NCI-H2171 treated with DMSO at 0.1 percent for 48 hours (cell line): ENCODE measurements around the gene NAA38.

ENCODE experiments used
- DNase-seq: peaks from one replicate; lab custom pipeline; 2025; lab: John Stamatoyannopoulos, UW

Gene NAA38

DNA sequence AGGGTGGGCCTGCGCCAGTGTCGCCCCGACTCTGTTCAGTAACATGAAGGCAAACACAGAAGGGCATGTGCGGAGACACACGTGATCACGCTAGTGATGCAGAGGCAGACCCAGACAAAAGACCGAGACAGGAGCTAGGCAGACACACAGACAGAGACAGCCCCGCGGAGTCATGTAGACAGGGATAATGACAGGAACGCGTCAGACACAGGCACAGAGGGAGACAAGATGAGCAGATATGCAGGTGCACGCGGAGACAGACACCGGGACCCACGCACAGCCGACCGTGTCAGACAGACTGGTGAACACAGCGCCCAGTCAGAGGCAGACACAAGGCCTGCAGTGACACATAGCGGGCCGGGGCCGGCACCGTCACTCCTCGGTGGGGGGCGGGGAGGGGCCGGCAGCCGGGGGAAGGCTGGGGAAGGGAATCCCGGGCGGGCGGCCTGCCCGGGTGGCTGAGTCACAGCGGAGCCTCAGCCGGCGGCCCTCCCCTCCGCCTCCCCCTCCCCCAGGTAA, 15.9 kb downstream of the NAA38 start:
- peak; percentile 80 for DNase-seq

DNA sequence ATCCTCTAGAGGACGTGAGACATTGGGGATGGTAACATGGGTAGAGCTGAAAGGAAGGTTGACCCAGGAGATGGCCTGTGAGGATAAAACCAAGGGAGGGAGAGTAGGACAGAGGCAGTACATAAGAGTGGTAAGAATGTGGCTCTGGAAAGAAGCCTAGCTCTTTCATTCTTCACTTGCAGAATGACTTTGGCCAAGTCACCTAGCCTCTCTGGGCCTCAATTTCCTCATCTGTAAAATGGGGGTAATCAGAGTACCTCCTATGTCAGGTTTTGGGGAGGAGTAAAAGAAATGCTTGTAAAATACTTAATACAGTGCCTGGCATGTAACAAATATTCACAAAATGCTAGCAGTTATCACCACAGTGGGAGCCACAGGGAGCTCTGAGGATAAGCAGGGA, 16.5 kb downstream of the NAA38 start:
- no peak for DNase-seq

DNA sequence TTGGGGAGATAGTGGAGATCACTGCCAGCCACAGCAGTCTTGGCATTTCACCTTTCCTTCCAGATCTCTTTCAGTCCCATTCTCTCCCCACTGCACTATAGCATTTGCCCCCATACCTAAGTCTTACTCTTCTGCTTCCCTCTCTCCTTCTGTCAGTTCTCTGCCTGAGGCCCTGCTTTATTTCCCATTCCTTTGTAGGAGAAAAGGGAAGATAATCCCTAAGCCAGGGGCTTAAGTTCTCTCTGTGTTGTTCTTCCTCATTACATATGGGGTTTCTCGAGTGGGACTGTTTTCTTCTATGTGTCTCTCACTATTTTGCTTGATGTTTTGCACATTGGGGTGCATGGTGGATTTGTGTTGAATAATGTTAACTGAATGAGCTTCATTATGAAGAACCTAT, 16.9 kb downstream of the NAA38 start:
- DNase-seq, result no peak

DNA sequence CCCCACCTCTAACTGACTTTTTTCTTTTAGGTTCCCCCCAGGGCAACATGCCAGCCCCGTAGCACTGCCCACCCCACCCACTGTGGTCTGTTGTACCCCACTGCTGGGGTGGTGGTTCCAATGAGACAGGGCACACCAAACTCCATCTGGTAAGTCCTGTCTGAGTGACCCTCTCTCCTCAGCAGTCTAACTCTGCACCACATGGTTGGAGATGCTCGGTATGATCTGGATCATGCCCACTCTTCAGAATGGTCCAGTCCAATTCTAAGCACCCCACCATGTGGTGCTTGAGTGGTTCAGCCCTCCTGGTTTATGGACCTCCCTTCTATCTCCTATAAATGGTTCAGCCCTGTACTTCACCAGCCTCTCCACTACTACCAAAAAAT, 17.5 kb downstream of the NAA38 start:
- no peak for DNase-seq

DNA sequence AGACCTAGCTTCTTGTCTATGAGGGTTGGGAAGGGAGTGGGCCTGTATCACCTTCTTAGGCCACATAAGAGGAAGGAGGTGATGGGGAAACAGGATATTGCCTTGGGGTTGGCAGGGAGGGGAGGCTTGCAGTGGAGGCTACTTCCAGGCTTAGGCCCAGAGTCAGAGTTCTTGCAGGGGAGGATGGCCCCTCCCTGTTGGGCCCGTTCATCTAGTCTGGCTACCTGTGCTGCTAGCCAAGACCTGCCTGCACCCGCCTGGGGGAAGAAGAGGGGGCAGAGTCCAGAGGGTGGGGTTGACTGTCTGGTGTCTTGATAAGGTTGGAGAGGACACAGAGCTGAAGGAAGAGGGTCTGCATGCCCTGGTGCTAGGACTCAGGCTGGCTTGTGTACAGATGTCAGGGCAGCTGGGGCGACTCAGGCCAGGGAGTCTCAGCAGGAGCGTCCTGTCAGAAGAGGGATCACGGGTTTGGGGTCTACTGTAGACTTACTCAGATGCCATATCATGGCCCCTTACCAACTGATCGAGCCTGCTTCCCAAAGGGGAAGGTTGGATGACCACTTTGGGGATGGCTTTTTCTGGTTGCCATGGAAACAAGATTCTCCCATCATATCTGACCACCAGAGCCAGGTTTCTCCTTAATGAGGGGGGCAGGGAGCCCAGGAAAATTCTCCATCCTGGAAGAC, 18.0 kb downstream of the NAA38 start:
- DNase-seq, result no peak

DNA sequence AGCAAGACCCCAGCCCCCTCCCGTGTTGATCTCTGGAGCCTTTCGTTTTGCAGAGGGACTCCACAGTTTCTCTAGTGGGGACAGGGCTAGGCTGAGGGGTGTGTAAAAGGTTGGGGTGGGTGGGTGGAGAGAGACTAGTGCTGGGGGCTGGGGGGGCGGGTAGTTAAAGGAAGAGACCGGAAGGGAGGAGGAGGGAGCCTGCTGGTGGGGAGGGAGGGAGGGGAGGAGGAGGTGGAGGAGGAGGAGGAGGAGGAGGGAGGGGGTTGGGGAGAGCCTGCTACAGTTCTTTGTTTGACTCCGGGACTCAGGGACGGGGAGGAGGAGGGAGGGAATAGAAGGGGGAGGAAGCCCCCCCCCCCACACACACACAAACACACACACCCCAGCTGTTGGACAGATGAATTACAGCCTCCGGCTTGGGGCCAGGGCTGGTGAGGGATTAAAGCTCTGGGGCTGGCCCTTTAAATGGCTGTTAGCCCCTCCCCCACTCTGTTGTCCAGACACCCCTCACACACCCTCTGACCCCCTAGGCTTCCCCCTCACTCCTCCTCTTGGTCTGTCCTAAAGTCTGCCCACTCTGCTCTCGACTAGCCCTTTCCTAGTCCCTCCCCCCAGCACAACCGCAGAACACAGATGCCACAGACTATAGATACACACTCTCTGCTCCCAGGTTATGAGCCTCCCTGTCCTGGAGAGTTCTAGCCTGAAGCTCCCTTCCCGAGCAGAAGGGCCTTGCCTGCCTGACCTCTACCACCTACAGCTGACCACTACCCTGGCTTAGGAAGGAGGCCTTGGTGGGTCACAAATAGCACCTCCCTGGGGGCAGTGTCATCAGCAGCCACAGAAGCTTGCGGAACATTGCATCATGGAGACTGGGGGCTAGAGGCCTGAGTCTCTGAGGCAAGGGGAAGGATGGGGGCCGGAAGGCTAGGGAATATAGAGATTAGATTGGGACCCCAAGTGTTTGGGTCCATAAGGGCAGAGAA, 19.0 kb downstream of the NAA38 start:
- peak; percentile 73 for DNase-seq

DNA sequence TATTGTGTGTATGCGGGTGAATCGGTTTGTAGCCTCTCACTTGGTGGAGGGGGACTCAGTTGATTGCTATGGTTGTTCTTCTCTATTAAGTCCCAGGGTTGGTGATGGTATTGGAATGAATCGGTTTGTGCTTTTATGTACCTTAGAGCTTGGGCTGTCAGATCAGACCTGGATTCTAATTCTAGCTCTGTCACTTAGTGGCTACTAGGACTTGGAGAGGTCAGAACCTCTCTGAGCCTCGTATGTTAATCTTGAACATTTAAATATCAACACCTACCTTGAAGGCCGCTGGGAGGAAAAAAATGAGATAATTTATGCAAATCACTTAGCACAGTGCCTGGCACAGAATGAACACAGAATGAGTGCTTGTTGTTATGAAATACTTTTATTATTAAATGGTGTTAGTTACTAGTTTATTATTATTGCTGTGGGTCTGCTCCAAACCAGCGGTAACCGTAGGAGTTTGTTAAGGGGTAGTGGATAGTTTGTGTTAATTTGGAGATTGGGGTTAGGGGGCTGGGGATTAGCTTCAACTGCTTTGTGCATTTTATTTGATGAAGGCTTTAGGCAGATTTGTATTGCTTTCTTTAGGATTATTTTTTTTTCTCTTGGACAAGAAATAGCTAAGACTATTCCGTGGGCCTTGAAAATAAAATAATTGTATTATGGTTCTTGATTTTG, 19.8 kb downstream of the NAA38 start:
- peak; percentile 52 for DNase-seq

DNA sequence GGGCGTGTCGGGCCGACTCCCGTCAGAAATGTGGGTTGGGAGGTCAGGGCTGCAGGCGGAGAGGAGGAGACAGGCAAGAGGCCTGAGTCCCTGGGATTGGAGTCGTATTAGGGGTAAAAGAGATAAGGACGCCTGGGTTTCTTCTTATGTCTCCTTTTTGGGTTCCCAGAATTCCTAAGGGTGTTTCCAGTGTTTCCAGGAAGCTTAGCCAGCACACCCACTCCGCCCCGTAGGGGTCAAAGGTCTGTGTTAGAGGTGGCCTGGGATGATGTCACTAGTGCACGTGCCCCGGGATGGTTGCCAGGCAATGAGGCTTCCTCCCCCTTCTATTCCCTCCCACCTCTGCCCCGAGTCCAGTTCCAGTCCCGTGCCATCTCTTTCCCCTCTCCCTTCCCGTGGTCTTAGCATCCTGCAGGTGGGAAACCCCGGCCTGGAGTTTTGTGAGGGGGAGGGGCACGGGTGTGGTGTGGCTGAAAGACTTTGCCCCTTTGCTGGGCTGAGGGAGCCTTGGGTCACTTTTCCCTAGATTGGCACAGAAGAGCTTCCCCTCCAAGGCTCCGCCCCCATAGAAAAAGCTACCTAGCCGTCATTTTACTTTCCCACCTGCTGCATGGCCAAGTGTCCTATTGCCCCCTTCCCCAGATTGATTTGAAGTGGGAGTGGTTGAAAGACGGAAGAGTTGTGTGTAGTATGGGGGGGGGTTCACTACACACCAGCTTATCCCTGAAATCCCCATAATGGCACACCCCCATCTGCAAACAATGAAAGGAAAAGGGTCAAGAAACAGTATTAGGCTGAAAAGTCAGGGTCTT, 20.6 kb downstream of the NAA38 start:
- peak; percentile 99 for DNase-seq

DNA sequence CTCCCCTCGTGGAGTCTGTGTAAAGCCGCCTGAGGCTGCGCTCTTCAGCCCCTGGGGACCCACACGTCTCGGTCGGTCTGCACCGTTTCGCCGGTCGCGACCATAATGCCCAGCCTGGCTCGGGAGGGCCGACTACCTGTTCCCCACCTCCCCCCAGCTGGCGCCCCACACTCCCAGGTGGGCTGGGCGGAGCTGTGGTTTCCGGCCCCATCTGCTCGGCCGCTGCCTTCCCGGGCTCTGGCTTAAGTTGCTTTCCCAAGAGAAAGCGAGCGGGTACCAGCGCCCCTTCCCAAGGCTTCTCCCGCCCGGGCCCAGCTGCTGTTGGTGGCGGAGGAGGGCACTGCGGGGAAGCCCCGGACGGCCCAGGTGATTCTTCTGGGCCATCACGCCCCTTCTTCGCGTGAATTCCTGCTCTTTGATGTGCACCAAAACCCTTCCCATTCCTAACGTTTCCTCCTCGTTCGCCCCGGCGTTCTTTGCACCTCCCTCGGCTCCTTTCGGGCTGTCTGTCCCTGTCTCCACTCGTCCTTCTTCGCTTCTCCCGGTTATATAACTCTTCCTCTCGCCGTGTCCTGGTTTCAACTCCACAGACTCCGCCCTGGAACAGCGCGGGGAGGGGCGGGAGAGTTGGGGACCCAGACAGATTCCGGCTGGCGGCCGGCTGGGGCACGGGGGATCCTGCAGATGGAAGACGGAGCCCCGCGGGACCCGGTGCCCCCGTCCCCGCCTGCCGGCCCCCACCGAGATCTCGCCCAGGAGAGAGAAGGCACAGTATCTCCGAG, 21.4 kb downstream of the NAA38 start:
- DNase-seq, result peak; percentile 99

DNA sequence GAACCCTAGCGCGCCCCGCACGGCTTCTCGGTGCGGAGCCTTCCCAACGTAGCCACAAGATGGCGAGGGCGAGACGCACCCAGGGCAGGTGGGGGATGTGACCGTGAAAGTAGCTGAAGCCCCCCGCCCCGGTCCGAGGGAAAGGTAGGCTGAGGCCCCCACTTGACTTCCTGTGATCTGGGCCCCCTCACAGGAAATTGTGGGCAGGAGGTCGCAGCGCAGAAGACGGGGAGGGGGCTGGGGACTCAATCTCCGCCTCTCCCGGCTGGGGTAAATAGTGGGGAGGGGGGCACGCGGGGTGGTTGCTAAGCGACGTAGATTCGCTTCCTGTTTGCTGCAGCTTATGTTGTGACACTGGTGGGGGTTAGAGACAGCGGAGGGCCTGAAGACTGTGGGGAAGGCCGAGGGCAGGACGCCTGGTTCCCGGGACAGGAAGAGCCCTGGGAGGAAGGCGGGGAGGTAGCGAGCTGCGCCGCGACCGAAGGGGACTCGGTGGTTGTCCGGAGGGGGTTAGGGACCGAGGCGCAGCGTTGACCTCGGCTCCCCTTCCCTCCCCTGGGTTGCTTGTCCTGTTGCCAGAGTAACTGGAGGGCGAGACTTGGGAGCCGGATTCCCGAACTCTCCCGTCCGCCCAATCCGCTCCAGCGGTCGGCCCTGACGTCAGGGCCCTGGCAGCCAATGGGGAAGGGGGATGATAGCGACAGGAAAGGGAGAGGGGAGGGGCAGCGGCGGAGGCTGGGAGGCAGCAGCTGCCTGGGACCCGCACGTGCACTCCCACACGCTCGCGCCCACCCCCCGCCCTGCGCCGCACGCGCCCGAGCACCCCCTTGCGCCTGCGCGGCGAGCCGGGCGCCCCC, 22.2 kb downstream of the NAA38 start:
- DNase-seq, result peak; percentile 99

DNA sequence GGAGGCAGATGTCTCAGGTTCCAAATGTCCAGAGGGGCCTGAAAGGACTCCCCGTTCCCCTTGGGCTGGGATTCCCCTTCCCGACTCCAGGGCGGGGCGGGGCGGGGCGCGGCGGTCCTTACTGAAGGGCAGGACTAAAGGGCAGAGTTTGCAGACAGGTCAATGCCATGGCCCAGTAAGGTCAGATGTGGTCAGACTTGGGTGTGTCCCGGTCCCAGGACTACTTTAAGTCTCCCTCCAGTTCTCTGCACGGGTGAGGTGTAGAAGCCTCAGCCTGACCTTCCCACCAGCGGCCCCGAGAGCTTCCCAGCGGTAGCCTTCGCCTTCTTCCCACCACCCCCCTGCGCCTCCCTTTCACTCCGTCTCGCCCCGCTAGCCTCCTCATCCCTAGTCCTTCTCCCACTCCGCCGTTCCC, 22.8 kb downstream of the NAA38 start:
- DNase-seq, result no peak

DNA sequence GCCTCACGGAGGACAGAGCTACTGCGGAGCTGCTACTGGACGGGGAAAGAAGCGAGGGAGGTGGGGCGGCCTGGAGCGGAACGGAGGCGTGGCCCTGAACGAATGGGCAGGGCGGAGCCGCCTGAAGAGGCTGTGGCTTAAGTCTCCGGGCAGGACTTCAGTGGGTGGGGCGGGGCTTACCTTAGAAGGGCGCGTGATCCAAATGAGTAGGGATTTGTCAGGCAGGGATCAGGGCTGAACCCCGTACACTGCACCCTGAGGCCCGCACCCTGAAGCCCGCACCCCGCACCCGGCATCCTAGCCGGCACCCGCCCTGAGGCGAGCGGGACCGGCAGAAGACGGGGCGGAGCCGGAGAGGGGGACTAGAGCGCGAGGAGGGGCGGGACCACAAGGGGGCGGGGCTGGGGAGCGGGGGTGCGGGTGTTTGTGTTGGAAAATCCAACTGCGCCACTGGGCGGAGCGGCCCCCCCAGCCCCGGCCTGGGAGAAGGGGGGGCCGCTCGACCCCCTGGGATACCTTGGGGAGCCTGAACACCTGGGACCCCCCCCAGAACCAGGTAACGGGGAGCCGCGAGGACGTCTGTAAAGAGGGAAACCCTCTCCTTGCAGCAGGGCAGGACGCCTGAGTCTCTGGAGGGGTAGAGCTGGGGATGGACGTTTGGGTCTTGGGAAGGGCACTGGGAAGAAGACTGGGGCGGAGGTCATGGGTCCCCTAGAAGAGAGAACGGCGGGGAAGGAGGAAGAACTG, 23.4 kb downstream of the NAA38 start, which contains the start of gene KDM6B:
Gene KDM6B (plus strand): TSS at position 423 of the 747 bp plus-strand sequence. CDS start 11,338 bp downstream, outside the sequence.
- DNase-seq, result peak; percentile 84

DNA sequence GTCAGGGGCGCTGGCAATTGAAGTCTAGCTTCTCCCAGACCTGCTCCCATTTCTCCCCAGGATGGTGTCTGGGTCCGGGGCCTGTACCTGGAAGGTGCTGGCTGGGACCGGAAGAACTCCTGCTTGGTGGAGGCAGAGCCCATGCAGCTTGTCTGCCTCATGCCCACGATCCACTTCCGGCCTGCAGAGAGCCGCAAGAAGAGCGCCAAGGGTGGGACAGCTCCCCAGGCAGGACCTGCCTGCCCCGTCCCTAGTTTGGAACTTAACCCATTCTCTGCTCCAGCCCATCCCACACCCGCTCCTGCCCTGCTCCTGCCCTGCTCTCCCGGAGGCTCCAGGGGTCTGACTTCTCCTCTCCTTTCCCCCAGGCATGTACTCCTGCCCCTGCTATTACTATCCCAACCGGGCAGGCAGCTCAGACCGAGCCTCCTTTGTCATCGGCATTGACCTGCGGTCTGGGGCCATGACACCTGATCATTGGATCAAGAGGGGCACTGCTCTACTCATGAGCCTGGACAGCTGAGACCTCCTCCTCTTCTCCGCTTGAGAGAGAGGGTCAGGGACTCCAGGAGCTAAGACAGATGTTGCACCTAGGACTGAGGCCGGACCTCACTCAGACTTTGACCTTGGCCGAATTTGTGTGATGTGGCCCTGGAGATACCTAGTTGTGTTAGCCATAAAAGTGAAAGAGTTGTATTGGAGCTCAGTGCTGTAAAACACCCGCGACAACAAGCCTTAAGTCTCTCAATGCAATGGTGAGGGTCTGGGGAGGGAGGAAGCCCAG, 24.2 kb downstream of the NAA38 start:
- no peak for DNase-seq

DNA sequence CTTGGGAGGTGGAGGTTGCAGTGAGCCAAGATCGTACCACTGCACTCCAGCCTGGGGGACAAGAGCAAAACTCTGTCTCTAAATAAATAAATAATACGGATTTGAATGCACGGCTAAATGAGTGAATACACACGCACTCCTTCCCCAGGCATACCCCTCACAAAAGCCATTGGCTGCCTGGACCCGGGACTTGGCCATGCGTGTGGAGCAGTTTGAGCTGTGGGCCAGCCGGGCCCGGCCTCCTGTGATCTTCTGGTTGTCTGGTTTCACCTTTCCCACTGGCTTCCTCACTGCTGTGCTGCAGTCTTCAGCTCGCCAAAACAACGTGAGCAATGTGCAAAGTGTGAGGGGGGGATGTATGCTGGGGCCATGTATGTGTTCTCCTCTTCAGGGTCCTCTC, 24.9 kb downstream of the NAA38 start:
- no peak for DNase-seq

DNA sequence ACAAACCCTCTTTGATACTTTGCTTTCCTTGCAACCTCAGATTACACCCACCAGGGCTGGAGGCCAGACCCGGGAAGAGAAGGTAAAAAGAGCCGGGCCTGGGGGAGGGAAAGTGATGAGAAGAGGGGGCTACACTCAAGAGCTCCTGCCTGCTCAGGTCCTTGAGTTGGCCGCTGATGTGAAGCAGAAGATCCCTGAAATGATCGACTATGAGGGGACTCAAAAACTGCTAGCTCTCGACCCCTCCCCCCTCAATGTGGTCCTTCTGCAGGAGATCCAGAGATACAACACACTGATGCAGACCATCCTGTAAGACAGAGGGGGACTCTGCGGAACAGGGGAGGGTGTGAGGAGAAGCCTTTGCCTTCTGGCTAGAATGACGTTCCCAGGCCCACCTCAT, 26.1 kb downstream of the NAA38 start:
- no peak for DNase-seq

DNA sequence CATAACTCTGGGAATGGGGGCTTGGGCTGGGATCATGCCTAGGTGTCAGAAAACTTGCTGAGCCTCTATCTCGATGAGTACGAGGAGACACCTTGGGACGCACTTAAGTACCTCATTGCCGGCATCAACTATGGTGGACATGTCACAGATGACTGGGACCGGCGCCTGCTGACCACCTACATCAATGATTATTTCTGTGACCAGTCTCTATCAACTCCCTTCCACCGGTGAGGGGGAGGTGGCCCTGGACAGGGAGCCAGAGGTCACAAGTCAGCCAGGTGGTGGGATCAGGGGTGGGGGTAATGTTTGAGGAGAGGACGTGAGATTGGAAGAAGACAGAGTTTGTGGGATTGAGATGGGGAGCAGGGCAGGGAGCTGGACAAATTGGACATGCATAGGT, 26.7 kb downstream of the NAA38 start:
- no peak for DNase-seq

DNA sequence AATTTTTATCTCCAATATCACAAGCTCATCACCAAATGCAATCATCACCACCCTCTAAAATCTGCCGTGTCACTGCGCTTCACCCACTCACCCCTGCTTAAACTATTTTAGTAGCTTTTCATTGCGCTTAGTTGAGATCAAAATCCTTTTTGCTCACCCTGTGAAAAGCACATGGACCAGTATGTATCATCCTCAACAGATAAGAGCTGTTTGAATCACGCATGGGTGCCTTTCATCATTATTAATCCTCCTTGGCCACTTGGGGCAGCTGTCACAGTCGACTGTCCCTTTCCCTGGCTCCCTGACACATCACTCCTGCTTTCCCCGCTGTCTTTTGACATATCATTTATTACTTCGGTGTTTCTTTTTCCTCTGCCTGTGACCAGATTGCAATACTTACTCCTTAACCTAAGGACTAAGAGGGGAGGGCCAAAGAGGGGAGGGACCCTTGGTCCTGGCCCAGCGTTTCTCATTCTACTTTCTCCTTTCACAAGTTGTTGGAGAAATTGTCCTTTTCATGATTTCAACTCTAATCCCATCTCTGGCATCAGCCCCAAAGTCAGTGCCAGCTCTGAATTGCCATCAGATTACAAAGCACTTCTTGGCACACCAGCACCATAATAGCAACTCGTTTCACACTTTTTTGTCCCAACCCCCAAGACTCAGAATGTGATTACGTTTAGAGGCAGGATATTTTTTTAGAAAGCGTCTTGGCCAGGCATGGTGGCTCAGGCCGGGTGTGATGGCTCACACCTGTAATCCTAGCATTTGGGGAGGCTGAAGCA, 32.0 kb downstream of the NAA38 start:
- DNase-seq, result peak; percentile 12
